ENCODE results near the gene HECW1. TPM values are rescaled to one million over a fixed set of nuclear protein-coding genes. Genes with fewer than 3 reads are reported as not detected.
A peak's percentile ranks its signal among the peaks of the same experiment; 100 is the strongest.

The HECW1 gene
- total and polyA plus RNA-seq, 2 of the 13 experiments (the other 11 are each of a cell fraction or from before 2014, with no cell fraction given), result not detected

DNA sequence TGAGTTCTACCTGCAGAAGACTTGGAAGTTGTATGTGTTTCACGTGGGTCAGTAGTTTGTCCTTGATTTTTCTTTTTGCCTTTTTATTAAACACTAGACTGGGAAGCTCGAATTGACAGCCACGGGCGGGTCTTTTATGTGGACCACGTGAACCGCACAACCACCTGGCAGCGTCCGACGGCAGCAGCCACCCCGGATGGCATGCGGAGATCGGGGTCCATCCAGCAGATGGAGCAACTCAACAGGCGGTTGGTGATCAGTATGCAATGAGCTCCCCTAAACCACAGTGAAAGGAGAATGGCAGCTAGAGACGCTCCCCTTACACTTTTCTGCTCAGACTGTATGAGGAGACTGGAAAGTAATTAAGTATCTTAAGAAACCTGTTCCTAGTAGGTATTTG is 343.8 kb downstream of the HECW1 start (continued):
- TF ChIP-seq, protein P1, sequence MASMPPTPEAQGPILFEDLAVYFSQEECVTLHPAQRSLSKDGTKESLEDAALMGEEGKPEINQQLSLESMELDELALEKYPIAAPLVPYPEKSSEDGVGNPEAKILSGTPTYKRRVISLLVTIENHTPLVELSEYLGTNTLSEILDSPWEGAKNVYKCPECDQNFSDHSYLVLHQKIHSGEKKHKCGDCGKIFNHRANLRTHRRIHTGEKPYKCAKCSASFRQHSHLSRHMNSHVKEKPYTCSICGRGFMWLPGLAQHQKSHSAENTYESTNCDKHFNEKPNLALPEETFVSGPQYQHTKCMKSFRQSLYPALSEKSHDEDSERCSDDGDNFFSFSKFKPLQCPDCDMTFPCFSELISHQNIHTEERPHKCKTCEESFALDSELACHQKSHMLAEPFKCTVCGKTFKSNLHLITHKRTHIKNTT (CRISPR knock-in tag; IDR thresholded peaks at IDR 0.05), result no peak
- TF ChIP-seq ZNF280D (CRISPR knock-in tag; IDR thresholded peaks at IDR 0.05), result no peak
- no peak for TF ChIP-seq RFXANK (CRISPR knock-in tag; IDR thresholded peaks at IDR 0.05)
- TF ChIP-seq RBAK (CRISPR knock-in tag; IDR thresholded peaks at IDR 0.05), result no peak
- TF ChIP-seq NAIF1 (CRISPR knock-in tag; IDR thresholded peaks at IDR 0.05; ENCODE audit: borderline replicate concordance), result no peak
- no peak for TF ChIP-seq PATZ1 (CRISPR knock-in tag; IDR thresholded peaks at IDR 0.05)
- no peak for TF ChIP-seq GABPA (IDR thresholded peaks at IDR 0.05; ENCODE audit: low read depth, low read length)
- no peak for TF ChIP-seq GABPA (CRISPR knock-in tag; IDR thresholded peaks at IDR 0.05; ENCODE audit: low read depth)
- TF ChIP-seq, protein P2, sequence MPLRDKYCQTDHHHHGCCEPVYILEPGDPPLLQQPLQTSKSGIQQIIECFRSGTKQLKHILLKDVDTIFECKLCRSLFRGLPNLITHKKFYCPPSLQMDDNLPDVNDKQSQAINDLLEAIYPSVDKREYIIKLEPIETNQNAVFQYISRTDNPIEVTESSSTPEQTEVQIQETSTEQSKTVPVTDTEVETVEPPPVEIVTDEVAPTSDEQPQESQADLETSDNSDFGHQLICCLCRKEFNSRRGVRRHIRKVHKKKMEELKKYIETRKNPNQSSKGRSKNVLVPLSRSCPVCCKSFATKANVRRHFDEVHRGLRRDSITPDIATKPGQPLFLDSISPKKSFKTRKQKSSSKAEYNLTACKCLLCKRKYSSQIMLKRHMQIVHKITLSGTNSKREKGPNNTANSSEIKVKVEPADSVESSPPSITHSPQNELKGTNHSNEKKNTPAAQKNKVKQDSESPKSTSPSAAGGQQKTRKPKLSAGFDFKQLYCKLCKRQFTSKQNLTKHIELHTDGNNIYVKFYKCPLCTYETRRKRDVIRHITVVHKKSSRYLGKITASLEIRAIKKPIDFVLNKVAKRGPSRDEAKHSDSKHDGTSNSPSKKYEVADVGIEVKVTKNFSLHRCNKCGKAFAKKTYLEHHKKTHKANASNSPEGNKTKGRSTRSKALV (CRISPR knock-in tag; IDR thresholded peaks at IDR 0.05), result 0 out of 2 replicates have a peak, but pooled peaks have one; percentile 35
- TF ChIP-seq ZNF792 (CRISPR knock-in tag; IDR thresholded peaks at IDR 0.05), result no peak
- TF ChIP-seq ZNF7 (CRISPR knock-in tag; IDR thresholded peaks at IDR 0.05), result no peak
- TF ChIP-seq ZNF530 (CRISPR knock-in tag; IDR thresholded peaks at IDR 0.05; ENCODE audit: low read depth), result no peak
- TF ChIP-seq SSRP1 (CRISPR knock-in tag; IDR thresholded peaks at IDR 0.05), result no peak
- no peak for TF ChIP-seq CENPBD1 (CRISPR knock-in tag; IDR thresholded peaks at IDR 0.05; ENCODE audit: borderline replicate concordance, low read depth)
- TF ChIP-seq FOSL2 (CRISPR knock-in tag; IDR thresholded peaks at IDR 0.05), result no peak
- TF ChIP-seq TARDBP (CRISPR knock-in tag; IDR thresholded peaks at IDR 0.05), result no peak
- TF ChIP-seq RAD51 (IDR thresholded peaks at IDR 0.05; ENCODE audit: borderline replicate concordance), result no peak
- no peak for TF ChIP-seq PBX3 (CRISPR knock-in tag; IDR thresholded peaks at IDR 0.05; ENCODE audit: borderline replicate concordance)
- no peak for TF ChIP-seq TEF (CRISPR knock-in tag; IDR thresholded peaks at IDR 0.05)
- no peak for TF ChIP-seq SP2 (CRISPR knock-in tag; IDR thresholded peaks at IDR 0.05)

Measured in HepG2 (cell line).